GM19035 (cell line): Measurements from ENCODE around the gene RSAD1.
"Not testable (repeated sequence)": the region's sequence is repeated elsewhere in the genome, so short reads cannot be mapped to it uniquely, and the experiment has no call there.

Experiments
- ATAC-seq: cut with Tn5 transposase; IDR thresholded peaks from one replicate; pipeline ENCODE4 v1.9.1; 2021; ENCODE audit not compliant: unreplicated experiment

RSAD1 gene

DNA sequence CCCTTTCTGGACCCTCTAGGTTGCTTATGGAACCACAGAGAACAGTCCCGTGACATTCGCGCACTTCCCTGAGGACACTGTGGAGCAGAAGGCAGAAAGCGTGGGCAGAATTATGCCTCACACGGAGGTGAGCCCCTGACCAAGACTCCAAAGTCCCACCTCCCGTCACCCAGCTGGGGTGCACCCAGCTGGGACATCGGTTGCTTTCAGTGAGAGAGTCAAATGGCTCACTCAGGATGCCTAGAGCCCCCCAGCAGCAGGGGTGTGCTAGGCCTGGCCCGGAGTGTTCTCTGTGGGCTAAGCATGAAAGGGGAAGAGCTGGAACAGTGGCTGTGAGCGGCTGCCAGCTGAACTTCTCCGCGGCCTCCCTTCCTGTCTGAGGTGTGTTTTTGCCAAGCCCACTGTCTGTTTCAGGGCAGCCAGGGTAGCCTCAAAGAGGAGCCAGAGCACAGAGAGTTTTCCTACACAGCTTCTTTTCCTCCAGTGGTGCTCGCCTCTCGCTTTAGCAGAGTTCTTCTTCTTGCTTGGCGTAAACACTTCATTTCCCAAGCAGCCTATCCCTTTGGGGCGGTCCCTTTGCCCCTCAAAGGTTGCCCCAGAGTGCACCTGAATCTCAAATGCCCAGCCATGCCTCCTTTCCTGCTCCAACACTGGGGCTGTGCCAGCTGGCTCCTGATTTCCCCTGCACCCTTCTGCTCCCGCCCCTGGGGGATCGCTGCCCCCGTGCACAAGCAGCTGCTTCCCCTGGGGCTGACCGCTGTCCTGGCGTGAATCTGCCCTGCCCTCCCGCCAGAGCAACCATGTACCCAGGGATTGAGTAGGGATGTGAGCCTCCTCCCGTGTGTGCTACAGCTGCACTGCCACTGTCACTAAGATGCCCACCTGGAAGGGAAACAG lies 7.4 kb upstream of the RSAD1 start:
- ATAC-seq = no peak

- no peak for ATAC-seq
Observed at GRCh38 chr17:50472286-50472685, 6.4 kb upstream of the RSAD1 start.

GRCh38 chr17:50472761-50473161 lies 5.9 kb upstream of the RSAD1 start:
- not testable (repeated sequence) for ATAC-seq

- ATAC-seq = no peak
Observed at GRCh38 chr17:50473901-50474300, 4.8 kb upstream of the RSAD1 start.

- ATAC-seq = no peak
Observed at GRCh38 chr17:50474523-50474922, 4.1 kb upstream of the RSAD1 start.

DNA sequence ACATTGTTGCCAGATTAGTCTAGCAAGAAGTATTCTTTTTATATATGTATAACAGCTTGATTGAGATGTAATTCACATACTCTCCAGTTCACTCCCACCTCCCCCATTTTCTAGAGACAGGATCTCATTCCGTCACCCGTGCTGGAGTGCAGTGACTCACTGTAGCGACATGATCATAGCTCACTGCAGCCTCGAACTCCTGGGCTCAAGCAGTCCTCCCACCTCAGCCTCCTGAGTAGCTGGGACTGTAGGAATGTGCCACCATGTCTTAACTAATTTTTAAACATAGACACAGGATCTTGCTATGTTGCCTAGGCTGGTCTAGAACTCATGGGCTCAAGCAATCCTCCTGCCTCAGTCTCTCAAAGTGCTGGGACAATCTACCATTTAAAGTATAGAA lies 3.3 kb upstream of the RSAD1 start:
- ATAC-seq = no peak

GRCh38 chr17:50475775-50476544 lies 2.7 kb upstream of the RSAD1 start:
- ATAC-seq = not testable (repeated sequence)

GRCh38 chr17:50476545-50477315 lies 1.9 kb upstream of the RSAD1 start:
- no peak for ATAC-seq

DNA sequence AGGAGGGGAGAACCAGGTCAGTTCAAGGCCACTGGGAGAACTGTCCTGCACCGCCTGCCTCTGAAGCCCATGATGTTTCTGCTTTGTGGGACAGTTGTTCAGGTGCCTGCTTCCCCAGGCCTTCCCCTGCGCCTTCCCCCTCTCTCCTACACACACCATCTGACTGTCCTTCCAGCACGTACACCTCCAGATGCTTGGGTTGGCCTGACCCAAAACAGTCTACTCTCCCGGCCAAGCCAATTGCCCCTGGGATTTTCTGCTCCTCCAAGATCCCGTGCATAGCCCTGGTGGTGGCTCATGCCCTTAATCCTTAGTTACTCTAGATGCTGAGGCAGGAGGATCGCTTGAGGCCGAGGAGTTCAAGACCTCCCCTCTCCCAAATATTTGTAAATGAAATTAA lies 684 bp upstream of the RSAD1 start:
- no peak for ATAC-seq

DNA sequence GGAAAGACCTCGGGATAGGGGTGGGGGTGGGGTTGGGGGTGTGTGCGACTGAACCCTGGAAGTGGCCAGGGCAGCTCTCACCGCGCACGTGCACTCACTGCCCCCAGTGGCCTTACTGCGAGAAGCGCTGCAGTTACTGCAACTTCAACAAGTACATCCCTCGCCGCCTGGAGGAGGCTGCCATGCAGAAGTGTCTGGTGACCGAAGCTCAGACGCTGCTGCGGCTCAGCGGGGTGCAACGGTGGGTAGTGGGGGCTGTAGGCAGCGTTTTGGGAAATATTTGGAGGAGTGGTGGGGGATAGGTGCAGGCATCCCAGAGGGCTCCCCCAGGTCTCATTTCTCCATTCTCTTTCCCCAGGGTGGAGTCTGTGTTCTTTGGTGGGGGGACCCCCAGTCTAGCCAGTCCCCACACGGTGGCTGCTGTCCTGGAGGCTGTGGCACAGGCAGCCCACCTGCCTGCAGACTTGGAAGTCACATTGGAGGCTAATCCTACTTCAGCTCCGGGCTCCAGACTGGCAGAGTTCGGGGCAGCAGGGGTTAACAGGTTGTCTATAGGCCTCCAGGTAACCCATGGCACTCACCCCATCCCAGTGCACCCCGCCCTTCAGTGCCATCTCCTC lies 972 bp downstream of the RSAD1 start:
- ATAC-seq = no peak

DNA sequence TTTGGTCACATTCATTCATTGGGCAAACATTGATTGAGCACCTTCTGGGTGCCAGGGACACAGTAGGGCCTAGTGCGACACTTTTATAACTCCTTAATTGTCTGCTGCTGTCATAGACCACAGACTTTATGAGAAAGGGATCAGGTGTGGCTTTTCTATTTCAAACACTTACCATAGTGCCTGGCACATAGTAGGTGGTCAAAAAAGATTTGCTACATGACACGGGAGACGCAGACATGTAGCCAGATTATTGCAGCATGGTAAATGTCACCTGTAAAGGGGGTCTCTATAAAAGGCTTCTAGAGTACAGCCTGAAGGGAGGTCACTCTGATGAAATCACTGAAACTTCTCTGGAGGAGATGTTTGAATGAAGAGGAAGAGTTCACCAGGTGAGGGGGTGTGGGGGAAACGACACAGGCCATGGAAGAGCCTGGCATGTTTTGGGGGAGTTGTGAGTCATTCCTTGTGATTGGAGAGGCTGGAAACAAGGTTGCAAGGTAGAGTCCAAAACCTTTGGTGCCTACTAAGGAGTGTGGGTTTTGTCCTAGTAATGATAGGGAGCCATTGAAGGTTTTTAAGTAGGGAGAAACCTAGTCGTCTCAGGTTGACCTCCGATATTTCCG lies 1.6 kb downstream of the RSAD1 start:
- no peak for ATAC-seq

DNA sequence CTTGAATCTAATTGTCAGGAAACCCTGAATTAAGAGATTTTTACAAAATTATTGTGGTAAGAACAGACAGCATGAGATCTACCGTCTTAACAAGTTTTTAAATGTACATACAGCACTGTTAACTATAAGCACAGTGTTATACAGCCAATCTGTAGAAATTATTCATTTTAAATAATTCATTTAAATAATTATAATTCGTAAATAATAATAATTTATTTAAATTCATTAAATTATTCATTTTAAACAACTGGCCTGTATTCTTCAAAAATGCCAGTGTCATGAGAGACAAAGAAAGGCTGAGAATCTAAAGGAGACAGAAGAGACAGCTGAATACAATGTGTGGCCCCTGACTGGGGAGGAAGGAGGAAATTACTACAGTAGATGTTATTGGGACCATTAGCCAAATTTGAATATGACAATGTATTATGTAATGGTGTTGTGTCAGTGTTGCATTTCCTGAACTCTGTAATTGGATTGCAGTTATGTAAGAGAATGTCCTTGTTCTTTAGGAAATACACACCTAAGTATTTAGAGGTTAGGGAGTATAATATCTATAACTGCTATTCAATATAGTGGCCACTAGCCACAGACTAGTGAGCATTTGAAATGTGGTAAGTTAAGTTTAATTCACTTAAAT lies 2.3 kb downstream of the RSAD1 start:
- no peak for ATAC-seq

DNA sequence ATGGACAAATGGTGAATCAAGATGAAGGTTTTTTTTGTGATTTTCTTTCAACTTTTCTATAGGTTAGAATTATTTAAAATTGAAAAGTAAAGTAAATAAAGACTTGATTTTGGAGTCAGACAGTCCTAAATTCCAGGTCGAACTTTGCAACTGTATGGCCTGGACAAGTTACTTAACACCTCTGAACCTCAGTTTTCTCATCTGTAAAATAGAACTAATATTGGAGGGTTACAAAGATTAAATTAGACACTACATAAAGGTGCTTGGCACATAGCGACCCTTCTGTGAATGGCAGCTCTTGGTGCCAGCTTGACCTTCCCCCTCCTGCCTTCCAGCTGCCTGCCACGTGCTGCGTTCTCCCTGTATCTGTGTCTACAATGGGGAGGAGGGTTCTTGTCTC lies 3.0 kb downstream of the RSAD1 start:
- ATAC-seq = no peak

DNA sequence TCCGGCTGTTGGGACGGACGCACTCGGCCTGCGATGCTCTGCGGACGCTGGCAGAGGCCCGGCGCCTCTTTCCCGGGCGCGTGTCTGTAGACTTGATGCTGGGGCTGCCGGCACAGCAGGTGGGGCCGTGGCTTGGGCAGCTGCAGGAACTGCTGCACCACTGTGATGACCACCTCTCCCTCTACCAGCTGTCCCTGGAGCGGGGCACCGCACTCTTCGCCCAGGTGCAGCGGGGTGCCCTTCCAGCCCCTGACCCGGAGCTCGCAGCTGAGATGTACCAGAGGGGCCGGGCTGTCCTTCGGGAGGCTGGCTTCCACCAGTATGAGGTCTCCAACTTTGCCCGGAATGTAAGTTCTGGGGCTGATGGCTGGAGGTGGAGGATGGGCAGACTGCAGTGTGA lies 3.5 kb downstream of the RSAD1 start:
- no peak for ATAC-seq

DNA sequence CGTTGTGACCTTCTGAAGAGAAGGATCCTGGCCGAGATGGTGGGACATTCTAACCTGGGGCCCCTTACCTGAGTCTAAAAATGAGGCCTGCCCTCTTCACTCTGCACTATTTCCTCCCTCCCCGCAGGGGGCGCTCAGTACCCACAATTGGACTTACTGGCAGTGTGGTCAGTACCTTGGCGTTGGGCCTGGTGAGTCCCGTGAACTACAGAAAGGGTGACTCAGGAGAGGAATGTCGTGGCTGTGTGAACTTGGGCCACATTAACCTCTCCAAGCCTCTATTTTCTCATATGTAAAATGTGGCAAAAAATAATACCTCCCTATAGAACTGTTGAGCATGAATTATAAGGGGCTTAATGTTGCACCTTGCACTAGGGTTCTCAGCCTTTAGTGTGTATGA lies 3.9 kb downstream of the RSAD1 start:
- no peak for ATAC-seq

DNA sequence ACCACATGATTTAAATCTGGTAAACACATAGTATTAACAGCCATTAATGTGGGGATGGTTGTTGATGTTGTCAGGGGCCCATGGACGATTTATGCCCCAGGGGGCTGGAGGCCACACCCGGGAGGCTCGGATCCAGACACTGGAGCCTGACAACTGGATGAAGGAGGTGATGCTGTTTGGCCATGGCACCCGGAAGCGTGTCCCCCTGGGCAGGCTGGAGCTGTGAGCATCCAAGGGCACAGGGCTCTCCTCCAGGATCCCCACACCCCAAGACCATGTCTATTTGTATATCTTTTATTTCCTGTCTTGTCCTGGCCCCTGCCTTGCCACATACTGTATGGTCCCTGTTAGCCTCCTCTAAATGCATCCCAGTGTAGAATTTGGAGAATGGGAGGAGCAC lies 4.6 kb downstream of the RSAD1 start:
- ATAC-seq = no peak

DNA sequence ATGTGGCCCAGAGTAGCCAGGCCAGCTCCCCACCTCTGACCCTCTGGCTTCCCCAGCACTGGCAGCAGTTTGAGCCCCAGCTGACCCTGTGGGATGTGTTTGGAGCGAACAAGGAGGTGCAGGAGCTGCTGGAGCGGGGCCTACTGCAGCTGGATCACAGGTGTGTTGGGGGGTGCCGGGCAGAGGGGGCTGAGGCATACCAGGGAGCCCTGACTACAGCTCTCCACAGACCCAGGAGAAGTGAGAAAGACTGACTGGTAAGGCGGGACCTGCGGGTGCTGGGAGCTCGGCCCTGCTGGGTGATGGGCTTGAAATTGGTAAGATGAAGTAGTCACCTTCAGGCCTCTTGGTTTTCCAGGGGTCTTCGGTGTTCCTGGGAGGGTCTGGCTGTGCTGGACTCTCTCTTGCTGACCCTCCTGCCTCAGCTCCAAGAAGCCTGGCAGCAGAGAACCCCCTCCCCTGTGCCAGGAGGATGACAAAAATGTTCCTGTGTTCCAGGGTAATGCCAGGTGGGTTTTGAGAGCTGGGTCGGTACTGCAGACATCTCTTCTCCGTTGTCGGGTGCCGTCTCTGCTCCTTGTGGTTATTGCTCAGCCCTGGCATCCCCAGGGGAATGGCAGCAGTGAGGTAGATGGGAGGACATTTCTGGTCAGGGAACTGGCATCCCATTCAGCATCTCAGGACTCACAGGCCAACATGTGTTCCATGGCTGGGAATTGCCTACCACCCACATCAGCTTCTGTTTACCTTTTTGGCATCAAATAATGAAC lies 5.9 kb downstream of the RSAD1 start:
- no peak for ATAC-seq

GRCh38 chr17:50487213-50488096 lies 8.8 kb downstream of the RSAD1 start:
- ATAC-seq = no peak
